ENCODE measurements around the gene GRID1.

- TF ChIP-seq CTCF (IDR thresholded peaks at IDR 0.05) (no peak), POLR2A (IDR thresholded peaks at IDR 0.05) (no peak)
Measured at GRCh38 chr10:85761906-85762445, 604.6 kb downstream of the GRID1 start.

All from lower leg skin (tissue), 3 donors.